Measurements from ENCODE around the gene PGAP6. TPM values are rescaled to one million over a fixed set of nuclear protein-coding genes. Genes with fewer than 3 reads are reported as not detected.

PGAP6 gene
- total RNA-seq, 1 donor: 54.3 TPM

GRCh38 chr16:373848-374615 lies 7.7 kb downstream of the PGAP6 start:
- peaks cover 7% of the 10 kb centered on the region for H4K20me1 ChIP-seq (ENCODE audit: insufficient read depth, low read length)

GRCh38 chr16:373020-373598 lies 8.7 kb downstream of the PGAP6 start:
- H4K20me1 ChIP-seq (ENCODE audit: insufficient read depth, low read length): no peaks in the 10 kb centered on the region
- H3K27ac ChIP-seq (ENCODE audit: low read depth, low read length): no peak overlapping the region
- H3K4me3 ChIP-seq (ENCODE audit: insufficient read depth, low read length): no peak overlapping the region
- H3K9me3 ChIP-seq (ENCODE audit: low read depth, low read length): no peaks in the 10 kb centered on the region
- peaks cover 7% of the 10 kb centered on the region for H3K4me1 ChIP-seq (ENCODE audit: insufficient read depth, low read length)
- H3K27me3 ChIP-seq (ENCODE audit: insufficient read depth, low read length): no peaks in the 10 kb centered on the region
- TF ChIP-seq, protein P1, sequence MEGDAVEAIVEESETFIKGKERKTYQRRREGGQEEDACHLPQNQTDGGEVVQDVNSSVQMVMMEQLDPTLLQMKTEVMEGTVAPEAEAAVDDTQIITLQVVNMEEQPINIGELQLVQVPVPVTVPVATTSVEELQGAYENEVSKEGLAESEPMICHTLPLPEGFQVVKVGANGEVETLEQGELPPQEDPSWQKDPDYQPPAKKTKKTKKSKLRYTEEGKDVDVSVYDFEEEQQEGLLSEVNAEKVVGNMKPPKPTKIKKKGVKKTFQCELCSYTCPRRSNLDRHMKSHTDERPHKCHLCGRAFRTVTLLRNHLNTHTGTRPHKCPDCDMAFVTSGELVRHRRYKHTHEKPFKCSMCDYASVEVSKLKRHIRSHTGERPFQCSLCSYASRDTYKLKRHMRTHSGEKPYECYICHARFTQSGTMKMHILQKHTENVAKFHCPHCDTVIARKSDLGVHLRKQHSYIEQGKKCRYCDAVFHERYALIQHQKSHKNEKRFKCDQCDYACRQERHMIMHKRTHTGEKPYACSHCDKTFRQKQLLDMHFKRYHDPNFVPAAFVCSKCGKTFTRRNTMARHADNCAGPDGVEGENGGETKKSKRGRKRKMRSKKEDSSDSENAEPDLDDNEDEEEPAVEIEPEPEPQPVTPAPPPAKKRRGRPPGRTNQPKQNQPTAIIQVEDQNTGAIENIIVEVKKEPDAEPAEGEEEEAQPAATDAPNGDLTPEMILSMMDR (IDR thresholded peaks at IDR 0.05; ENCODE audit: extremely low read depth, low read depth, low read length): no peak
- H3K36me3 ChIP-seq (ENCODE audit: insufficient read depth, low read length): peaks cover 35% of the 10 kb centered on the region
- no peak overlapping the region for H2AFZ ChIP-seq (ENCODE audit: low read length)
- no peaks in the 10 kb centered on the region for H3K79me2 ChIP-seq (ENCODE audit: insufficient read depth, low read length)
- H3K4me2 ChIP-seq (ENCODE audit: insufficient read depth, low read length): no peak overlapping the region
- DNase-seq (ENCODE audit: insufficient read length, low spot score, missing footprints): peak; percentile 46

More at GRCh38 chr16:373848-374615, 7.7 kb downstream of the PGAP6 start:
- DNase-seq (ENCODE audit: insufficient read length, low spot score, missing footprints): no peak
- H2AFZ ChIP-seq (ENCODE audit: low read length): no peak overlapping the region
- H3K9me3 ChIP-seq (ENCODE audit: low read depth, low read length): no peaks in the 10 kb centered on the region
- no peak overlapping the region for H3K4me2 ChIP-seq (ENCODE audit: insufficient read depth, low read length)
- H3K36me3 ChIP-seq (ENCODE audit: insufficient read depth, low read length): peaks cover 27% of the 10 kb centered on the region
- TF ChIP-seq, protein P1 (IDR thresholded peaks at IDR 0.05; ENCODE audit: extremely low read depth, low read depth, low read length): no peak
- H3K27ac ChIP-seq (ENCODE audit: low read depth, low read length): no peak overlapping the region
- peaks cover 7% of the 10 kb centered on the region for H3K79me2 ChIP-seq (ENCODE audit: insufficient read depth, low read length)
- H3K4me1 ChIP-seq (ENCODE audit: insufficient read depth, low read length): peaks cover 7% of the 10 kb centered on the region
- H3K4me3 ChIP-seq (ENCODE audit: insufficient read depth, low read length): no peak overlapping the region
- H3K27me3 ChIP-seq (ENCODE audit: insufficient read depth, low read length): no peaks in the 10 kb centered on the region

- Histone ChIP-seq H3K79me2 (ENCODE audit: insufficient read depth, low read length) (no peaks in the 10 kb centered on the region), H3K27ac (ENCODE audit: low read depth, low read length) (no peak overlapping the region), H3K4me2 (ENCODE audit: insufficient read depth, low read length) (no peak overlapping the region), H3K9me3 (ENCODE audit: low read depth, low read length) (no peaks in the 10 kb centered on the region), H3K27me3 (ENCODE audit: insufficient read depth, low read length) (no peaks in the 10 kb centered on the region), H3K4me3 (ENCODE audit: insufficient read depth, low read length) (no peak overlapping the region), H2AFZ (ENCODE audit: low read length) (no peak overlapping the region), H4K20me1 (ENCODE audit: insufficient read depth, low read length) (no peaks in the 10 kb centered on the region), H3K36me3 (ENCODE audit: insufficient read depth, low read length) (peaks cover 42% of the 10 kb centered on the region), H3K4me1 (ENCODE audit: insufficient read depth, low read length) (peaks cover 7% of the 10 kb centered on the region)
- DNase-seq (ENCODE audit: insufficient read length, low spot score, missing footprints): peak; percentile 13
- TF ChIP-seq, protein P1 (IDR thresholded peaks at IDR 0.05; ENCODE audit: extremely low read depth, low read depth, low read length): no peak
Observed at GRCh38 chr16:372302-372983, 9.3 kb downstream of the PGAP6 start.
